H1 (cell line): ENCODE results near the gene NTNG2. TPM values are rescaled to one million over a fixed set of nuclear protein-coding genes. Genes with fewer than 3 reads are reported as not detected.

ENCODE experiments used
- CTCF ChIA-PET: fragments of 300-600 bp; sonication (Branson Sonifier 250); formaldehyde crosslinking; loops from one replicate; lab custom pipeline; 2021; ENCODE audit not compliant: partially characterized antibody; lab: Charles Lee
- POLR2A ChIA-PET: fragments of 300-600 bp; sonication (Branson Sonifier 250); formaldehyde crosslinking; loops from one replicate; lab custom pipeline; 2021; ENCODE audit warnings: inconsistent platforms; ENCODE audit not compliant: partially characterized antibody; lab: Charles Lee
- DNase-seq, 2 experiments: peaks; one replicate each; pipeline versions ENCODE4 v3.0.0 to v3.0.0-alpha.2; 2010 to 2022; ENCODE audit warnings: low spot score in 2 of 2, low read depth in 1 of 2, mixed read lengths in 1 of 2
- FAIRE-seq: peaks from 2 replicates; lab custom pipeline; 2011; peaks lifted over from hg19 to GRCh38; lab: Jason Lieb, UNC
- H2AFZ ChIP-seq: 2 replicates; pipeline ENCODE4 v1.8.1; 2012; ENCODE audit warnings: low read length, inconsistent platforms
- H2AK5ac ChIP-seq: 2 replicates; pipeline ENCODE4 v1.6.1; 2013; ENCODE audit warnings: low read depth, low read length
- H2BK120ac ChIP-seq: replicated peaks from 2 replicates; pipeline ENCODE3; 2013; ENCODE audit warnings: low read depth, low read length, inconsistent platforms
- H2BK12ac ChIP-seq: 2 replicates; pipeline ENCODE4 v1.6.1; 2013; ENCODE audit warnings: low read depth, low read length
- H2BK15ac ChIP-seq: 2 replicates; pipeline ENCODE4 v1.6.1; 2013; ENCODE audit warnings: low read length
- H2BK20ac ChIP-seq: 2 replicates; pipeline ENCODE4 v1.6.1; 2013; ENCODE audit warnings: low read length
- H2BK5ac ChIP-seq: 2 replicates; pipeline ENCODE4 v1.6.1; 2013; ENCODE audit warnings: low read depth, low read length
- H3K14ac ChIP-seq: 2 replicates; pipeline ENCODE4 v1.6.1; 2013; ENCODE audit warnings: inconsistent platforms; ENCODE audit not compliant: insufficient read length
- H3K18ac ChIP-seq: 2 replicates; pipeline ENCODE4 v1.6.1; 2013; ENCODE audit warnings: low read length; ENCODE audit errors: extremely low read depth
- H3K23ac ChIP-seq: 2 replicates; pipeline ENCODE4 v1.6.1; 2013; ENCODE audit warnings: inconsistent platforms; ENCODE audit not compliant: insufficient read length
- H3K23me2 ChIP-seq: 2 replicates; pipeline ENCODE4 v1.6.1; 2013; ENCODE audit warnings: low read depth, low read length
- H3K27ac ChIP-seq: 2 replicates; pipeline ENCODE4 v1.6.1; 2011; ENCODE audit warnings: low read depth, low read length, inconsistent platforms
- H3K27me3 ChIP-seq, 4 experiments: replicated peaks in 1 of 4; 1 replicate in 1 of 4; 2 replicates in 3 of 4; pipeline versions ENCODE4 v1.6.1 to v1.8.1; 2011 to 2013; ENCODE audit warnings: low read length in 3 of 4, mild to moderate bottlenecking in 3 of 4, inconsistent platforms in 2 of 4, mixed read lengths in 2 of 4, moderate library complexity in 1 of 4; ENCODE audit not compliant: control insufficient read depth in 3 of 4, insufficient read depth in 3 of 4; ENCODE audit errors: extremely low read depth in 1 of 4
- H3K36me3 ChIP-seq, 4 experiments: 2 replicates each; pipeline versions ENCODE4 v1.6.1 to v1.8.1; 2011 to 2013; ENCODE audit warnings: mild to moderate bottlenecking in 4 of 4, low read length in 3 of 4, moderate library complexity in 2 of 4, control low read depth in 1 of 4, inconsistent platforms in 1 of 4; ENCODE audit not compliant: insufficient read depth in 4 of 4, control insufficient read depth in 2 of 4
- H3K4ac ChIP-seq: replicated peaks from 2 replicates; pipeline ENCODE3; 2013; ENCODE audit warnings: low read length, low read depth, mixed read lengths, inconsistent platforms; ENCODE audit not compliant: insufficient read length
- H3K4me1 ChIP-seq, 4 experiments: replicated peaks in 1 of 4; 1 replicate in 1 of 4; 2 replicates in 3 of 4; pipeline versions ENCODE4 v1.6.1 to v1.8.1; 2011 to 2013; ENCODE audit warnings: low read length in 3 of 4, inconsistent platforms in 2 of 4, mixed read lengths in 1 of 4; ENCODE audit not compliant: insufficient read depth in 4 of 4, control insufficient read depth in 3 of 4
- H3K4me2 ChIP-seq, 2 experiments: 2 replicates each; pipeline versions ENCODE4 v1.6.1 to v1.8.1; 2011 to 2013; ENCODE audit warnings: low read depth in 2 of 2, low read length in 2 of 2, control low read depth in 1 of 2, inconsistent platforms in 1 of 2, mild to moderate bottlenecking in 1 of 2; ENCODE audit not compliant: insufficient read depth in 1 of 2
- H3K4me3 ChIP-seq, 4 experiments: fragments of 200-600, 300-600 bp in 1 of 4; sonication (generic), shearing (Covaris generic), sonication (Bioruptor Twin) in 1 of 4; 2 replicates each; pipeline versions ENCODE4 v1.5.1 to v1.8.1; 2011 to 2016; ENCODE audit warnings: low read length in 4 of 4, low read depth in 3 of 4, control low read depth in 2 of 4, inconsistent platforms in 2 of 4, mild to moderate bottlenecking in 2 of 4, mixed read lengths in 1 of 4, moderate library complexity in 1 of 4; ENCODE audit not compliant: insufficient read depth in 2 of 4; ENCODE audit errors: extremely low read depth in 1 of 4
- H3K56ac ChIP-seq: replicated peaks from 2 replicates; pipeline ENCODE3; 2013; ENCODE audit warnings: low read depth, mild to moderate bottlenecking, mixed read lengths, low read length, inconsistent platforms; ENCODE audit not compliant: insufficient read length
- H3K79me1 ChIP-seq: 2 replicates; pipeline ENCODE4 v1.6.1; 2013; ENCODE audit warnings: low read depth, low read length, control low read depth
- H3K79me2 ChIP-seq, 2 experiments: 2 replicates each; pipeline versions ENCODE4 v1.6.1 to v1.8.1; 2012 to 2013; ENCODE audit warnings: low read length in 2 of 2, mild to moderate bottlenecking in 2 of 2, inconsistent platforms in 1 of 2; ENCODE audit not compliant: insufficient read depth in 2 of 2, control insufficient read depth in 1 of 2
- H3K9ac ChIP-seq, 4 experiments: replicated peaks in 1 of 4; 1 replicate in 1 of 4; 2 replicates in 3 of 4; pipeline versions ENCODE4 v1.6.1 to v1.8.1; 2011 to 2013; ENCODE audit warnings: low read depth in 3 of 4, low read length in 3 of 4, control low read depth in 2 of 4, mild to moderate bottlenecking in 2 of 4, moderate library complexity in 2 of 4, inconsistent platforms in 1 of 4; ENCODE audit errors: extremely low read depth in 1 of 4
- H3K9me3 ChIP-seq, 2 experiments: 2 replicates each; pipeline versions ENCODE4 v1.6.1 to v1.8.1; 2012 to 2013; ENCODE audit warnings: mild to moderate bottlenecking in 2 of 2, moderate library complexity in 2 of 2, control low read depth in 1 of 2, inconsistent platforms in 1 of 2, low read depth in 1 of 2, low read length in 1 of 2, mixed read lengths in 1 of 2; ENCODE audit not compliant: insufficient read depth in 2 of 2
- H4K20me1 ChIP-seq, 2 experiments: replicated peaks in 1 of 2; 2 replicates each; pipeline versions ENCODE3 to v1.8.1; 2011 to 2013; ENCODE audit warnings: inconsistent platforms in 2 of 2, low read length in 2 of 2, mild to moderate bottlenecking in 1 of 2; ENCODE audit not compliant: insufficient read depth in 2 of 2, control insufficient read depth in 1 of 2
- H4K5ac ChIP-seq: 2 replicates; pipeline ENCODE4 v1.6.1; 2013; ENCODE audit warnings: low read length, low read depth, mixed read lengths, inconsistent platforms; ENCODE audit not compliant: insufficient read length
- H4K8ac ChIP-seq: 2 replicates; pipeline ENCODE4 v1.8.0; 2013; ENCODE audit warnings: mild to moderate bottlenecking, moderate library complexity, low read length, inconsistent platforms; ENCODE audit not compliant: insufficient read depth; ENCODE audit errors: extremely low read depth
- H4K91ac ChIP-seq: replicated peaks from 2 replicates; pipeline ENCODE3; 2013; ENCODE audit warnings: low read length, mixed read lengths, inconsistent platforms; ENCODE audit not compliant: insufficient read length
- POU5F1 ChIP-seq: IDR thresholded peaks from 2 replicates; pipeline ENCODE4 v1.6.1; 2011; ENCODE audit warnings: low read depth, mild to moderate bottlenecking, low read length, moderate library complexity
- RNF2 ChIP-seq: fragments of 200-900, 300-1000 bp; sonication (generic); IDR thresholded peaks from 2 replicates; pipeline ENCODE4 v1.7.1; 2016; ENCODE audit warnings: borderline replicate concordance, low read depth, mild to moderate bottlenecking, antibody characterized with exemption, low read length; ENCODE audit not compliant: poor library complexity, severe bottlenecking; ENCODE audit errors: missing control alignments
- WGBS, 2 experiments: shearing (Covaris generic) in 1 of 2; methylation state at CpG; one replicate each; pipeline versions ENCODE4 v1.1.6 to v1.1.7; 2013 to 2015; ENCODE audit warnings: low lambda C conversion rate in 2 of 2, mixed read lengths in 2 of 2, inconsistent platforms in 1 of 2, low coverage in 1 of 2, missing lambda C conversion rate in 1 of 2; ENCODE audit not compliant: insufficient replicate concordance in 2 of 2, insufficient coverage in 1 of 2, insufficient read length in 1 of 2; ENCODE audit errors: extremely low coverage in 1 of 2, missing lambda C conversion rate in 1 of 2; 5-methylcytosine and 5-hydroxymethylcytosine counted together
- polyA plus RNA-seq, 7 experiments: library from polyadenylated mRNA; depleted of rRNA in 3 of 7; stranded (reverse) in 5 of 7; unstranded in 2 of 7; fragments of >200 nt in 5 of 7; fragments of 200-250 nt in 2 of 7; gene quantifications; 1 replicate in 5 of 7; 2 replicates in 1 of 7; 4 replicates in 1 of 7; pipeline versions ENCODE4 v1.2.1 to v1.2.3, GENCODE V29; 2011 to 2013; ENCODE audit warnings: missing spikeins in 2 of 7, mixed read lengths in 2 of 7
- total RNA-seq: library from RNA; stranded (reverse); fragmentation: NEBNext Ultra II Directional; extraction: Animal tissue kit (Norgen Biotek cat#: 25700); gene quantifications from 2 replicates; pipeline ENCODE4 v1.2.1, GENCODE V29; 2021

Gene NTNG2
- total and polyA plus RNA-seq, 2 of the 8 experiments (the other 6 are each of a cell fraction or from before 2014, with no cell fraction given), result 1.4 to 1.5 TPM

DNA sequence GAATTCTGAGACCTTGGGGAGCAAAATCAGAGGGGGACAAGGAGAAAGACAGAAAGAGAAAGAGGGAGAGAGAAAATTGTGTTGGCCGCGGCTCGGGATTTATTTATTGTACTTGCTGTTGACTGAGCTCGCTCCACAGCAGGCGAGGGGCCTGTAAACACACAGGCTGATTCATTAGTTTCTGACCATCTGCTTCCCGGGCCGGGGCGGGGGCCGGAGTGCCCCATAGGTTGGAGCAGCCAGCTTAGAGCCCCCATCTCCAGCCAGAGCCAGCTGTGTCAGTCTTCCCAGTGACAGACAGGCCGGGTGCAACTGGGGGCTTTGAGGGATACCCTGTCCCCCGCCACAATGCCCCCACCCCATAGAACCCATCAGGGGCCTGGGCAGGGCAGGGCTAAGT lies 30.9 kb downstream of the NTNG2 start:
- Histone ChIP-seq H3K9ac (no peak overlapping the region), H2BK20ac (no peak overlapping the region), H4K8ac (no peak overlapping the region), H2BK15ac (no peak overlapping the region), H4K91ac (no peak overlapping the region), H3K4ac (no peak overlapping the region), H3K4me3 (no peak overlapping the region), H4K5ac (no peak overlapping the region), H2AFZ (no peak overlapping the region), H3K79me1 (no peaks in the 10 kb centered on the region), H3K79me2 (no peaks in the 10 kb centered on the region), H3K27ac (no peak overlapping the region), H2AK5ac (no peak overlapping the region), H3K4me2 (no peak overlapping the region), H3K23ac (no peak overlapping the region), H2BK12ac (no peak overlapping the region), H3K23me2 (no peaks in the 10 kb centered on the region), H3K18ac (no peak overlapping the region), H3K14ac (no peak overlapping the region), H3K27me3 (peaks cover 0 to 12% (median 5%) of the 10 kb centered on the region in 4 experiments; a peak in 5 of 7 replicates), H3K9me3 (no peaks in the 10 kb centered on the region; a peak in 1 of 4 replicates), H2BK5ac (no peak overlapping the region), H2BK120ac (no peak overlapping the region), H3K56ac (no peak overlapping the region), H3K36me3 (no peaks in the 10 kb centered on the region), H4K20me1 (no peaks in the 10 kb centered on the region), H3K4me1 (peaks cover 0 to 9% (median 3%) of the 10 kb centered on the region in 4 experiments; a peak in 6 of 7 replicates)
- no peak for FAIRE-seq
- ChIA-PET CTCF (interaction anchor here (1.5 to 15.4 kb wide), 2 partner anchors 23 to 51 kb away, joined by 3 to 203 read pairs; no protein-coding TSS in a partner anchor), POLR2A (no interaction called here)
- TF ChIP-seq RNF2 (no peak), POU5F1 (no peak)
- WGBS, 2 experiments, result 89% methylated on average over 11 of the region's 11 CpGs; no CpG with 5 or more reads in 1 of the 2 experiments
- no peak for DNase-seq
